ENCODE data around the gene FNDC8.
"Not testable (repeated sequence)": the region's sequence is repeated elsewhere in the genome, so short reads cannot be mapped to it uniquely, and the experiment has no call there.

FNDC8 gene

DNA sequence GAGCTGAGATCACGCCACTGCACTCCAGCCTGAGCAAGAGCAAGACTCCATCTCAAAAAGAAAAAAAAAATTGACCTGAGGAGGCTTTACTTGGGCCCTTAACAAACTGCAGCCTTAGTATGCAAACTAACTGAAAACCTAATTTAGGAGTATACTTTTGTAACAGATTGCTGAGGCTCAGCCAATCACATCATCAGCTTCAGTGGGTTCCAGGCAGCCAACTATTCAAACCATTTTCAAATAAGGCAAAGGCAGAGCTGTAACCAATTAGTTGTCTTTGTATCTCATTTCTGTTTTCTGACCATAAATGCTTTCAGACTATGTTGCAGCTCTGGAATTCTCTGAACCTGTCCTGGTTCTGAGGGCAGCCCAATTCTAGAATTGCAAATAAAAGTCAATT is 25.7 kb upstream of the FNDC8 start:
- no peak for DNase-seq (ENCODE audit: low spot score)

DNA sequence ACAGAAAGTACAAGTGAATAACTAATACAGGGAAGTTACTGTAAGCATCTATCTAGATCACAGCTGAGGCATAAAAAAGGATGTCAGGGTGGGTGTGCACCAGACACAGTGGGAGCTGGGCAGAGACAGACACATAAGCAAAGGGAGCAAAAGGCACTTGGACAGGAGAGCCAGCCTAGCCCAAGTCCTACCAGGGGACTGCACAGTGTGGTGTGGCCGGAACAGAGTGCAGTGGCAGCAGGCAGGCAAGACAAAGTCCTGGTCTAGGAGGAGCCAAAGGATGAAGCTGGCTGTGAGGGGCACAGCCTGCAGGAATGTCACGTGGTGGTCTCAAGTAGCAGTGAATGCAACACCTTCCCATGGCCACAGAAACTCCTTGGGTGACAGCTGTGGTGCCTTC is 23.6 kb upstream of the FNDC8 start:
- DNase-seq (ENCODE audit: low spot score) = no peak

DNA sequence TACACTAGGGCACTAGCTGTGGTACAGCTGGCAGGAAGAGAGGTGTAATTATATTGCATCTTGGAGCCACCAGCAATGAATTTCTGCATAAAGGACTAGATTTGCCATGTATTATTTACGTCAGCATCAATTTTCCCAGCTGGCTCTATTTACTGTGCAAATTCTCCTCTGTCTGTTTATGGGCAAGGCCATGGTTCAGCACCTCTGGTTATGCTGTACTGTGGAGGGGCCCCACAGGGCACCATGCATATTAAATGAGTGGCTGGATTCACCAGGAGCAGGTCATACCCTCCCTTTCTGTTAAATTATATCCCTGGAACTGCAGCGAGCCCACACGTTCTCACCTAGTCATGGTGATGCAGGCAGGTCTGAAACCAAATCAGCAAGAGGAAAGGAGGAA is 21.5 kb upstream of the FNDC8 start:
- DNase-seq (ENCODE audit: low spot score) = no peak

DNA sequence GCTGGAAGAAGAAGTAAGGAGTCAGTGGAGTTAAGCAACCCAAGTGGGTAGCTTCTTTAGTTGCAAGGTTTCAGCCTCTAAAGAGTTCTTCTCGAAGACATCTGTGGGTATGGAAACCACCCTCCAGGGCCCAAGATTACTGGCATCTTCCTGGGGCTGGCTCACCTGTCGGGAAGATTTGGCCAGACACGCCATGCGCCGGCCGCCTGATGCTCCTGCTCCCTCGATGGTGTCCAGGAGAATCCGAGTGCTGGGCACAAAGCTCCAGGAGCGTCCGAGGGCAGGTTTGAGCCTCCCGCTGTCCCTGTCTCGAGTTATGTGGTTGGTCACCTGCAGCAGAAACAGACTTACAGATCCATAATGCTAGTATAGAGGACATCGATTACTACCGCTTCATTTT is 20.4 kb upstream of the FNDC8 start:
- no peak for DNase-seq (ENCODE audit: low spot score)

DNA sequence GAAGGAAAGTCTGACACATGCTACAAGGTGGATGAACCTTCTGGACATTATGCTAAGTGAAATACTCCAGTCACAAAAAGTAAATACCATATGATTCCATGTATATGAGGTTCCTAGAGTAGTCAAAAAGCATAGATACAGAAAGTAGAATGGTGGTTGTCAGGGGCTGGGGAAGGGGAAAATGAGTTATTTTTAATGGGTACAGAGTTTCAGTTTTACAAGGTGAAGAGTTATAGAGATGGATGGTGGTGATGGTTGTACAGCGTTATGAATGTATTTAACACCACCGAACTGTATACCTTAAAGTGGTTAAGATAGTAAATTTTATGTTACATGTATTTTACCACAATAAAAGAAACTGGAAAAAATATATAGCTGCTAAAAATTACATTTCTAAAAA is 19.7 kb upstream of the FNDC8 start:
- DNase-seq (ENCODE audit: low spot score) = no peak

DNA sequence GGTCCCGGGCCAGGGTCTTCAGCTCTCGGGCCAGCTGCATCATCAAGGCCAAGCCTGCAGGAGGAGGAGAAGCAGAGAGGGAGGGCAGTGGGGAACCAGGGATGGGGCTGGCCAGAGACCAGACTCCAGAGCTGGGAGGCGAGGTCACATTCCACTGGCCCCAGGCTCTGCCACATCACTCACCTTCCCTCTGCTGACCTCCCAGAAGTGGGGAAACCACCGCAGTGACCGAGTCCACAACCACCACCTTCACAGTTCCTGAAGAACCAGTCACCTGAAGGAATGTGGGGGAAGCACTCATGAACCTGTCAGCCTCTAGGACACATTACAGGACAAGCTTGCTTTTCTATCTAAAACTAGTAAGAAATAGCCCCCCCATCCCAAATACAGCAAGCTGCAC is 18.1 kb upstream of the FNDC8 start:
- DNase-seq (ENCODE audit: low spot score) = no peak

DNA sequence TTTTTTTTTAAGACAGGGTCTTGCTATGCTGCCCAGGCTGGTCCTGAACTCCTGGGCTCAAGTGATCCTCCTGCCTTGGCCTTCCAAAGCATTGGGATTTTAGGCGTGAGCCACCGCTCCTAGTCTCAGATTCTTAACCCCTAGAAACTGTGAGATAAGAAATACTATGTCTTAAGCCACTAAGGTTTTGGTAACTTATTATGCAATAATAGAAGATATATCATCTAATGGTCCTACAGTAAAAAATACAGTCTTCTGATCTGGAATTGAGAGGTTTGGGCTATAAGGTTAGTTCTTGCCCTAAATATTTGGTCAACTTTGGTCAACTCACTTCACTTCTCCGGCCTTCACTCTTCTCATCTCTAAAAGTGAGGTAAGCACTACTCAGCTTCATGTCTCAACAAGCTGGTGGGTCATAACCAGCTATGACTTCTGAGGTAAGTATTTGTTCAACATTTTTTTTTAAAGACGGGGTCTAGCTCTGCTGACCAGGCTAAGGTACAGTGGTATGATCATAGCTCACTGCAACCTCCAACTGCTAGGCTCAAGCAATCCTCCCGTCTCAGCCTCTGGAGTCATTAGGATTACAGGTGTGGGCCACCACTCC is 16.5 kb upstream of the FNDC8 start:
- no peak for DNase-seq (ENCODE audit: low spot score)

DNA sequence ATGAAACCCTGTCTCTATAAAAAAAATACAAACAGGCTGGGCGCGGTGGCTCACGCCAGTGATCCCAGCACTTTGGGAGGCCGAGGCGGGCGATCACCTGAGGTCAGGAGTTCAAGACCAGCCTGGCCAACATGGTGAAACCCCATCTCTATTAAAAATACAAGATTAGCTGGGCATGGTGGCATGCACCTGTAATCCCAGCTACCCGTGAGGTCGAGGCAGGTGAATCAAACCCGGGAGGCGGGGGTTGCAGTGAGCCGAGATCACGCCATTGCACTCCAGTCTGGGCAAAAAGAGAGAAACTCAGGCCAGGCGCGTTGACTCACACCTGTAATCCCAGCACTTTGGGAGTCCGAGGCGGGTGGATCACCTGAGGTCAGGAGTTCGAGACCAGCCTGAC is 10.6 kb upstream of the FNDC8 start:
- DNase-seq (ENCODE audit: low spot score) = not testable (repeated sequence)

DNA sequence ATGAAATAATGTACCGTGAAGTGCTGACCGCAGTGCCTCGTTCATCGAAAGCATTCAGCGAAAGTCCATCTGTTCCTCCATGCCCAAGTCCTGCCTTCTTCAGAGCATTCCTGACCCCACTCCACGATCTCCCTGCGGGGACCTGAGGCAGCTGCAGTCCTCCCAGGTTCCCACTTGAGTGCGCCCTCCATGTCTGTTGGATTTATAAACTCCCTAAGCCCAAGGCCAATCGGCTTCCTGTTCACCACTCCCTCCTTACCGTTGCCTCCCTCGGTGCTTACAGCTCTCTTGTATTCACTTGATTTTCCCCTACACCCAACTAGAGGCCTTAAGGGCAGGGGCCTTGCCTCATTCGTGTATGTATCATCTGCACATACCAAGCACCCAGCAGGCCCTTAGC is 4.6 kb upstream of the FNDC8 start:
- no peak for DNase-seq (ENCODE audit: low spot score)

DNA sequence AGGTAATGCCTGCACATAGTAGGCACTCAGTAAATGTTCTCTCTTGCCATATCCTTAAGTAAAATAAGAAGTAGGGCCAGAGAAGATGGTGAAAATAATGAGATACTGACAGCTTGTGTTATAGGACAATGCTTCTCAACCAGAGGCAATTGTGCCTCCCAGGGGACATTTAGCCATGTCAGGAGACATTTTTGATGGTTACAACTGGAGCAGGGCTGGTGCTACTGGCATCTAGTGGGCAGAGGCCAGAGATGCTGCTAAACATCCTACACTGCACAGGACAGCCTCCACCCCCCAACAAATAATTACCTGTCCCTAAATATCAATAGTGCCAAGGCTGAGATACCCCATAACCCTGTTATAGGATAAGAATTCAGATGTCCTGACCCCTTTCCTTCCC is 3.4 kb upstream of the FNDC8 start:
- DNase-seq (ENCODE audit: low spot score) = no peak

DNA sequence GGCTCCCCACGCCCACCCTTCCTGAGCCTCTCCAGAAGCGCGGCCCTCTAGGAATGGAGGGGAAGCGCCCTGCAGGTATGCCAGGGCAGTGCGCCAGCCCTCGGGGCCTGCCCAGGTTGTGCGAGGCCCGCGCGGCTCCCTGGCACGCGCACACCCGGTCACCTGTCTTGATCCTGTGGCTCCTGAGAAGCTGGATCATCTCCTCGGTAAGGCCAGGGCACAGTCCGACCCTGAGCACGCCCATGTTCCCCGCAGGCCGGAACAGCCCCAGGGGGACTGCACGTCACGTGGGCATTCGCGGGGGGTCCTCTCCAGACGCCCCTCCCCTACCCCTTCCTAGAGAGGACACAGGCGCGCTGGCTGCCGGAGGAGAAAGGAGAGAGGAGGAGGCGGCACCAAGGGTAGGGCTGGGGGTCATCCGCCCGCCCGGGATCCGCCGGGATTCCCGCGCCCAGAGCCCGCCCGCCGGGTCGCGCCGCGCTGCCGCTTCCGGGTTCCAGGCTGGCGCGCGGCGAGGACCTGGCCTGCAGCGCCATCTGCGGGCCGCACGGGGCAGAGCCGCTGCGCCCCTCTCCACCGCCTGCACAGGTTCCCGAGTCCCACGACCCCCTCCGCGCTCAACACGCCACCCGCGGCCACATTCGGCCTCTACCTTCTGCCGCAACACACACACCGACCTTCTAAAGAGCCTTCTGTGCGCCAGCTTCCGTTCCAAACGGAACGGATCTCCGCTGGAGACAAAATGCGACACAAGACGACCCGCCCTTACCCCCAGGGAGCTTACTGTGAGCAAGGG is 1.8 kb upstream of the FNDC8 start, which contains the start of gene RAD51D:
Gene RAD51D, minus strand, starts transcription at position 491 of the 796 bp plus-strand sequence. Its CDS starts 247 bp downstream, at position 244.
- peak; percentile 95 for DNase-seq (ENCODE audit: low spot score)

DNA sequence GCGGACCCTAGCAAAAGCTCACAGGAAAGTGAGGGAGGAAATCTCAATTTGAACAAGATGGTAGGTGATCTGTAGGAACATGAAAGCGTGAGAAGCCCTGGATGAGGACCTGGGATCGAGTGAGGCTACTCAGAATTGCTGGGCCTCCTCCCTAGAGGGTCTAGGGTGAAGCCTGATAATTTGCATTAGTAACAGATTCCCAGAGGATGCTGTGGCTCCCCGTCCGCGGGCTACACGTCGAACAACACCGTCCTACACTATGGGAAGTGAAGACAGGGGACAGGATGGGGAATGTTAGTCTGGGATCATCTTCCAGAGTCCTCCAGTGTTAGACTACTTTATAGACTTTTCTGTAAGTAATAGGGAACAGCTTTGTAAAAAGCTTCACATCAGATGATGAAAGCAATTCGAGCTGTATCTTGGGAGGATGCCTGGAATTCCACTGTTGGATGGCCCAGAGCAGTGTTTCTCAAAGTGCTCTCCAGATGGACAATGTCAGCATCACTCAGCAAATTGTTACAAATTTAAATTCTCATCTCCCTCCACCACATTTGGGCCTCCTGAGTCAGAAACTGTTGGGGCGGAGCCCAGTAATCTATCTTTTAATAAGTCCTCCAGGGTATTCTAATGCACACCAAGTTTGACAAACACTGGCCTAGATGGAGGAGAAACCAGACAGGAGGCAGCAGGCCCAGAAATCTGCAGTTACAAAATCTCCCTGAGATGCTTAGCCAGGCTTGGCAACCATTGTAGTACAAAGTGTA is 6.5 kb downstream of the FNDC8 start:
- peak; percentile 75 for DNase-seq (ENCODE audit: low spot score)

DNA sequence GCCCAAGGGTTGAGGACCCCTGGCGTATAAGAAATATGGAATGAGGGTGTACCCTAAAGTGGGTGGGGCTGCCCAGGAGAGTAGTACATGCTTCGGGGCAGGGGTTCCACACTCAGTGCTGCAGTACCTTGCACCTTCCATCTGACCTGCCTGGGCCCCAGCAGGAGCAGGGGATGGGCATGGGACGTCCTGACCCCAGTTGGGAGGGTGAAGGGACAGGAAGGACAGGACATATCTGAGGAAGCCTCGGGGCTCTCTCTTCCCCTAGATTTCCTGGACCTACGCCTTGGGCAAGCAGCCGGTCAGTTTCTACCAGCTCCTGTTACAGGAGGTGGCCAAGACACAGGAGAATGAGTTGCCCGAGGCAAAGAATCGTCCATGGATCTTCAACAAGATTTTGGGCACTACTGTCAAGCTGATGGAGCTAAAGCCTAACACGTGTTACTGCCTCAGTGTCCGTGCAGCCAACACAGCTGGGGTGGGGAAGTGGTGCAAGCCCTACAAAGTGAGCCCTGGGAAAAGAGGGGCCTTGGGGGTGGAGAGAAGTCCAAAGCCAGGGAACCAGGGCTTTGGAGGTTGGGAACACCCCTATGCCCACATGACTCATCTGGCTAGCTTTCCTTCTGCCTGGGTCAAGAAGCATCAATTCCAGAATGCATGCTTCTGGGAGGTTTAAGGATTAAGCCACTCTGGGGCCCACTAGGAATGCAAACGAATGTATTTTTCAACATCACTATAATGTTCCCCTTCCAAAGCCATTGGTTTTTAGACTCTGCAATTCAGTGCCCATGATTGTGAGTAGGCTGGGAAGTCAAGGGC is 7.9 kb downstream of the FNDC8 start:
- peak; percentile 60 for DNase-seq (ENCODE audit: low spot score)

DNA sequence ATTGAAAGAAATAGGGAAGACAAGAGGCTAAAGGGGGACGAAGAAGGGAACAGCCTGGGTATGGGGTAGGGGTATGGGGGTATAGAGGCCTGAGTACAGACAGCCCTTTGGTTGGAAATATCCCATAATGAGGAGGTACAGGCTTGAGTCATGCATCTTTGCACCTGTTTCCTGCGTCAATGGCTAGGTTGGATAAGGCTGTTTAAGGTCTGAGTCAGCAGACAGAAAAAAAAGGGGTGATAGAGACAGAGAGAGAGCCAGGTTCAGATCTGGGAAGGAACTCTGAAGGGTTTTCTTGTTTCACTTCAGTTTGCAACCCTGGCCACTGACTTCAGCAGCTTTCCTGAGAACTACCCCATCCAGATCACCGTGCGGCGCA is 8.5 kb downstream of the FNDC8 start:
- DNase-seq (ENCODE audit: low spot score) = no peak

DNA sequence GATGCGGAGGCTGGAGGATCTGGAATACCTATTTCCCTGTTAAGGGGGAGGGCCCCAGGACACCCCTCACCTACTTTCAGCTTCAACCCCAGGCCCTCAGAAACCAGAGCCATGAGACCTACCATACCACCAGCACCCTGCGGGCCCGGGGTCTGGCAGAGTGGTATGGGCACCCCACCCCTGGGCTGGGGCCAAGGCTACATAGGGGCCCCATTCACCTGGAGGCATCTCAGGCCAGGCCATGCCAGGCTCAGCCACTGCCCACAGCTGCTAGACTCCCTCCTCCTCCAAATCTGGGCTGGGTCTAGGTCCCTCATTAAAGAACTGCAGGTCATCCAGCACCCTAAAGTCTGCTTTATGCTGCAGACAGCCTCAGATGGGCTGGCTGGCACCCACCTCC is 9.0 kb downstream of the FNDC8 start:
- DNase-seq (ENCODE audit: low spot score) = no peak

DNA sequence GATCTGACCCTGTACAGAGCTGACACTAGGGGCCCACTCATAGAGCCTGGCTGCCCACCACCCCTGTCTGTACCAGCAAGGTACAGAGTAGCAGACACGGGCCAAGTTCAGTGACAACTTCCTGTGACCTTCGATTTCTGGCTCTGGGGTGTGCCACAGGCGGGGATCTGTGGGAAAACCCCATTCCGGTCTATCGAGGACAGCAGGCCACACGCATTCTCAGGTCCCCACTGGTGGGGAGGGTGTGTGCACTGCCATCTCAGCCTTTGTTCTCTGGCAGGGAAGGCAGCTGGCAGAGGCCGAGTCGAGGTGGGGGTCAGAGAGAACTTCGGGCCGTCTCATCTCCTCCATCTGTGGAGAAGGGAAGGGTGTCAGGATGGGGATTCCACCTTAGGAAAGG is 10.7 kb downstream of the FNDC8 start:
- DNase-seq (ENCODE audit: low spot score) = no peak

DNA sequence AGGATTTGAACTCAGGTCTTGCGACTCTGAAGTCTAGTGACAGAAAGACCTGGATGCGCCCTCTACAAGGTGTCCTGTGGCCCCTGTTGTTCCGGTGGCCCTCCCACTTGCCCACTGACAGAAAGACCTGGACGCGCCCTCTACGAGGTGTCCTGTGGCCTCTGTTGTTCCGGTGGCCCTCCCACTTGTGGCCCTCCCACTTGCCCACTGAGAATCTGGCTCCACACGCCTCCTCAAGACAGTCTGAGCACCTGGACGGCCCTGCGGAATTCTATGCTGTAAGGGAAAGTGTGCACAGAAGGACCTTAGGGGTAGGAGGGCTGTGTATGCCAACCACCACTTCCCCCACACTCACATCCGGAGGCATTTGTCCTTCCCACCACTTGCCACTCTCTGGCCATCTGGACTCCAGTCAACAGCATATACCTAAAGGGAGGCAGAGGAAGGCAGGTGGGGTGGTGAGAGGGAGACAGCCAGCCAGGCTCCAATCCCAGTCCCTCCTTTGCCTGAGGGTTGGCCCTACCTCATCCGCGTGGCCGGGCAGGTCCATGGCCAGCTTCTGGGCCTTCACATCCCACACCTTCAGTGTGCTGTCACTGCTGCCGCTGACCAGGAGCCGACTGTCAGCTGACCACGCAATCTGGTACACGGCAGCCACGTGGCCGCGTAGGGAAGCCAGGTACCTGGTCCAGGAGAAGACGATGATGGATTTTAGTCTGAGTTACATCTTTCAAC is 11.6 kb downstream of the FNDC8 start:
- no peak for DNase-seq (ENCODE audit: low spot score)

DNA sequence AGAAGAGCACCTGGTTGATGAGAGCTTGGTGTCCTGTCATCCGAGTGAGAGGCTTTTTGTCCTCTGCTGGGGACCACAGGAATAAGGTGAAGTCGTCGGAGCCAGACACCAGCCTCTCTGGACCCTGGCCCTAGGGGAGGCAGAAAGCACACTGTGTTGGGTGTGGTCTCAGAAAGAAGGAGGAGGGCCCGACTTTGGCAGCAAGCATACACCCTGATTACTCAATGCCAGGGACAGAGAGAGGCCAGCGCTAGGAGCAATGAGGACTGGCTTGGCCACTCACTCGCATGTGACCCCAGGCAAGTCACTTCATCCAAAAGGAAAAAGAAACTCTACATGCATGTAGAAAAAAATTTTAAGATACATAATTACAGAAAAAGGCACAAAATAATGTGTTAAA is 13.9 kb downstream of the FNDC8 start:
- DNase-seq (ENCODE audit: low spot score) = no peak

DNA sequence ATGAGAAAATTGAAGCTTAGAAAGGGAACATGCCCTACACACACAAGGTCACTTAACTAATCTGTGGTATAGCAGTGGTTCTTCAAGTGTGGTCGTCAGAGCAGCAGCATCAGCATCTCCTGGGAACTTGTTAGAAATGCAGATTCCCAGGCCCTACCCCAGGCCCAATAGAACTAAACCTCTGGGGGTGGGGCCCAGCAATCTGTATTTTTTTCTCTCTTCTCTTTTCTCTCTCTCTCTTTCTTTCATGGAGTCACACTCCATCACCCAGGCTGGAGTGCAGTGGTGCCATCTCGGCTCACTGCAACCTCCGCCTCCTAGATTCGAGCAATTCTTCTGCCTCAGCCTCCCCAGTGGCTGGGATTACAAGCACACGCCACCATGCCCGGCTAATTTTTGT is 16.8 kb downstream of the FNDC8 start:
- no peak for DNase-seq (ENCODE audit: low spot score)

DNA sequence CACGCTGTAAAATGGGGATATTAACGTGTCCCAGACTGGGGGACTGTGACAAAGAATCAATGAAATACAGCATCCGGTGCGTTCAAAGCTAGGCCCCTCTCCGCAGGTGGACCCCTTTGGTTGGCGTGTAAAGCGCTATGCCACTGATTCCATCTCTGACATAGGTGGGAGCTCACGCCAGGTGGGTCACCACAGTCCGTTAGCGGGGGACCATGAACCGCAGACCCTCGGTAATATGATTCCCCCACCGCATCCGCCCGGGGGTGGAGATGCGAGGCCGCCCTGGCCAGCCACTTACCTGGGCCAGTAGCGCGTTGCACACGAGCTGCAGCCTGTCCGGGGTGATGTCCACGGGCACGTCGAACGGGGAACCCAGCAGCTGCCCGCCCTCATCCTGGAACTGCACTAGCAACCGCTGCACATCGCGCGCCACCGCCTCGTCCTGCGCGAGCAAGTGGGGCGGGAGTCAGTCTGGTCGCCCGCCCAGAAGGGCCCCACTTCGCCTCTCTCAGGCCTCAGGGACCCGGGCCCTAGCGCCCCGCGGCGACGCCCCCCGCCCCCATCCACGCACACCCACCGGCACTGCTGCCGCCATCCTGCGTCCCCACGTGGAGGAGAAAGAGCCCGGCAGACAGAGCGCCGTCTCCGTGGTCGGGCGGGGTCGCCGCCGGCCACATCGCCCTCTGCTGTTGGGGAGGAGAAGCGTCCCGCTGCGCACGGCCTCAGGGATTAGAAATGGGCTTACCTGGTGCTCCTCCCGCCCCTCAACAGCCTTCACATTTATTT is 20.5 kb downstream of the FNDC8 start, which contains the start of gene NLE1:
Gene NLE1, minus strand, starts transcription at position 623 of the 786 bp plus-strand sequence. Its CDS starts 28 bp downstream, at position 595.
- peak; percentile 95 for DNase-seq (ENCODE audit: low spot score)

DNA sequence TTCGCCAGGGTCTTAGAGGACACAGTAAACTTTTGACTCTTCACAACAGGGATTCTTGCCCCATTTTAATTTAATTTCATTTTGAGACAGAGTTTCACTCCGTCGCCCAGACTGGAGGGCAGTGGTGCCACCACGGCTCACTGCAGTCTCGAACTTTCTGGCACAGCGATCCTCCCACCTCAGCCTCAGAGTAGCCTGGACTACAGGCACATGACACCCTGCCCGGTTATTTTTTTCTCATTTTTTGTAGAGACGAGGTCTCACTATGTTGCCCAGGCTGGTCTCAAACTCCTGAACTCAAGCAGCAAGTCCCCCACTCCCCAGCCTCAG is 21.0 kb downstream of the FNDC8 start:
- no peak for DNase-seq (ENCODE audit: low spot score)
